GM19328 (cell line): ENCODE measurements around the gene ACAD11.

ENCODE experiments used
- ATAC-seq: cut with Tn5 transposase; IDR thresholded peaks from one replicate; pipeline ENCODE4 v1.9.1; 2021; ENCODE audit warnings: mild to moderate bottlenecking, moderate library complexity; ENCODE audit not compliant: unreplicated experiment

The ACAD11 gene

GRCh38 chr3:132517311-132517710 is 142.3 kb downstream of the ACAD11 start:
- ATAC-seq = no peak

- no peak for ATAC-seq
Measured at GRCh38 chr3:132513057-132513456, 146.6 kb downstream of the ACAD11 start.

GRCh38 chr3:132509506-132509905 is 150.1 kb downstream of the ACAD11 start:
- ATAC-seq = no peak

- ATAC-seq = no peak
Measured at GRCh38 chr3:132509096-132509495, 150.5 kb downstream of the ACAD11 start.
